Esophagus muscularis mucosa (tissue), 4 donors: ENCODE data around the gene HARBI1. TPM values are rescaled to one million over a fixed set of nuclear protein-coding genes. Genes with fewer than 3 reads are reported as not detected.
"Not testable (repeated sequence)": the region's sequence is repeated elsewhere in the genome, so short reads cannot be mapped to it uniquely, and the experiment has no call there.

Experiments used
- DNase-seq: peaks from one replicate; pipeline ENCODE4 v3.0.0-alpha.2; 2017; ENCODE audit errors: extremely low spot score
- H3K27ac ChIP-seq, 4 donors: fragments of 200-600 bp; sonication (generic); replicated peaks in 1 of 4; 1 replicate in 3 of 4; 2 replicates in 1 of 4; pipeline ENCODE4 v1.5.1; 2016 to 2019; ENCODE audit warnings: mild to moderate bottlenecking in 1 of 4
- H3K27me3 ChIP-seq, 4 donors: fragments of 200-600 bp; sonication (generic); one replicate each; pipeline versions ENCODE4 v1.5.1 to v1.6.0; 2016 to 2019
- H3K36me3 ChIP-seq, 4 donors: fragments of 200-600 bp; sonication (generic); one replicate each; pipeline ENCODE4 v1.5.1; 2016 to 2019
- H3K4me1 ChIP-seq, 4 donors: fragments of 200-600 bp; sonication (generic); one replicate each; pipeline ENCODE4 v1.5.1; 2016 to 2019
- H3K4me3 ChIP-seq, 4 donors: fragments of 200-600 bp; sonication (generic); 1 replicate in 2 of 4; 2 replicates in 2 of 4; pipeline ENCODE4 v1.5.1; 2016 to 2019; ENCODE audit warnings: mild to moderate bottlenecking in 4 of 4, moderate library complexity in 1 of 4
- H3K9me3 ChIP-seq, 4 donors: fragments of 200-600 bp; sonication (generic); 1 replicate in 3 of 4; 2 replicates in 1 of 4; pipeline ENCODE4 v1.5.1; 2016 to 2019
- CTCF ChIP-seq, 3 experiments: fragments of 200-600 bp in 2 of 3; fragments of 450-650 bp in 1 of 3; sonication (generic) in 2 of 3; IDR thresholded peaks; one replicate each; pipeline ENCODE4 v1.5.1; 2017 to 2019; ENCODE audit warnings: antibody characterized with exemption in 3 of 3, mild to moderate bottlenecking in 2 of 3, moderate library complexity in 1 of 3
- EP300 ChIP-seq: sonication (generic); formaldehyde crosslinking; IDR thresholded peaks from one replicate; pipeline ENCODE4 v1.6.1; 2017; ENCODE audit warnings: antibody characterized with exemption
- POLR2A ChIP-seq: fragments of 450-650 bp; IDR thresholded peaks from one replicate; pipeline ENCODE4 v1.6.1; 2017; ENCODE audit warnings: antibody characterized with exemption, moderate library complexity, mild to moderate bottlenecking, low read depth
- POLR2AphosphoS5 ChIP-seq, 2 donors: sonication (generic); formaldehyde crosslinking; IDR thresholded peaks; one replicate each; pipeline ENCODE4 v1.6.1; 2017; ENCODE audit warnings: antibody characterized with exemption in 2 of 2
- WGBS: methylation state at CpG from one replicate; pipeline ENCODE4 v1.1.5; 2018; 5-methylcytosine and 5-hydroxymethylcytosine counted together
- intact Hi-C: fragments of 100-400 bp; cut with DNase I; formaldehyde crosslinking; loops from one replicate; pipeline ENCODE4 v1.15.1; 2023
- total RNA-seq, 4 donors: library from RNA; depleted of rRNA; stranded (reverse); fragments of >200 nt; gene quantifications; one replicate each; pipeline versions ENCODE4 v1.1.0 to v1.2.1, GENCODE V29; 2016

Gene HARBI1
- total RNA-seq, 4 donors from 2014 or later: 2.5 to 3.3 (median 3.0) TPM

GRCh38 chr11:46593550-46594373, 23.3 kb downstream of the HARBI1 start, which contains the start of gene AMBRA1:
TSS of gene AMBRA1 (minus strand) at chr11:46594023. CDS start at chr11:46548380, 45,643 bp downstream.
- H3K36me3 ChIP-seq: no peaks in the 10 kb centered on the region
- H3K9me3 ChIP-seq: no peaks in the 10 kb centered on the region
- H3K27ac ChIP-seq: peak within 1 kb of the TSS; percentile 77 to 85 (median 83)
- DNase-seq: peak; percentile 95
- peak in 1 of 3 experiments; percentile 24 for TF ChIP-seq CTCF (IDR thresholded peaks at IDR 0.05)
- TF ChIP-seq EP300: no peak
- TF ChIP-seq POLR2A: no peak
- TF ChIP-seq POLR2AphosphoS5 (IDR thresholded peaks at IDR 0.05): peak; percentile 80 to 84
- intact Hi-C loops: no loop called here
- H3K27me3 ChIP-seq: no peaks in the 10 kb centered on the region
- H3K4me1 ChIP-seq: peaks cover 34 to 50% (median 47%) of the 10 kb centered on the region in 4 donors
- H3K4me3 ChIP-seq: peak within 1 kb of the TSS; percentile 73 to 96 (median 88)
- WGBS: 2% methylated on average over 44 of the region's 54 CpGs

- Histone ChIP-seq H3K4me3 (no peak overlapping the region), H3K9me3 (no peaks in the 10 kb centered on the region), H3K27me3 (no peaks in the 10 kb centered on the region), H3K4me1 (peaks cover 34 to 61% (median 57%) of the 10 kb centered on the region in 4 donors), H3K27ac (peak overlapping the region in 1 of 4 donors; percentile 10), H3K36me3 (no peaks in the 10 kb centered on the region)
- TF ChIP-seq POLR2A (no peak), CTCF (IDR thresholded peaks at IDR 0.05) (no peak), EP300 (no peak), POLR2AphosphoS5 (IDR thresholded peaks at IDR 0.05) (no peak)
- DNase-seq: no peak
- 63% methylated on average over 11 of the region's 11 CpGs for WGBS
- intact Hi-C loops: no loop called here
Measured at GRCh38 chr11:46590740-46591605, 26.1 kb downstream of the HARBI1 start.

- no peak for TF ChIP-seq POLR2A
- no peak for TF ChIP-seq CTCF (IDR thresholded peaks at IDR 0.05)
- no peak for TF ChIP-seq EP300
- no peak for TF ChIP-seq POLR2AphosphoS5 (IDR thresholded peaks at IDR 0.05)
- intact Hi-C loops: no loop called here
Measured at GRCh38 chr11:46588915-46589314, 28.1 kb downstream of the HARBI1 start.

GRCh38 chr11:46588131-46588530, 28.9 kb downstream of the HARBI1 start:
- no peak for TF ChIP-seq POLR2AphosphoS5 (IDR thresholded peaks at IDR 0.05)
- Histone ChIP-seq H3K9me3 (no peaks in the 10 kb centered on the region), H3K27ac (no peak overlapping the region), H3K36me3 (no peaks in the 10 kb centered on the region), H3K4me3 (no peak overlapping the region), H3K4me1 (peaks cover 34 to 53% (median 50%) of the 10 kb centered on the region in 4 donors), H3K27me3 (no peaks in the 10 kb centered on the region)
- 80% methylated on average over 5 of the region's 5 CpGs for WGBS
- no peak for DNase-seq
- intact Hi-C loops: no loop called here

More at GRCh38 chr11:46588915-46589314, 28.1 kb downstream of the HARBI1 start:
- no peaks in the 10 kb centered on the region for H3K36me3 ChIP-seq
- H3K27me3 ChIP-seq: no peaks in the 10 kb centered on the region
- H3K4me1 ChIP-seq: peaks cover 34 to 53% (median 51%) of the 10 kb centered on the region in 4 donors
- no peak for DNase-seq
- H3K27ac ChIP-seq: no peak overlapping the region
- H3K9me3 ChIP-seq: no peaks in the 10 kb centered on the region
- no peak overlapping the region for H3K4me3 ChIP-seq

- H3K4me1 ChIP-seq: peaks cover 0 to 14% (median 8%) of the 10 kb centered on the region in 4 donors
- DNase-seq, H3K4me3 ChIP-seq, H3K9me3 ChIP-seq, H3K27me3 ChIP-seq, H3K36me3 ChIP-seq, H3K27ac ChIP-seq, intact Hi-C loops: not testable (repeated sequence)
- 91% methylated on average over 1 of the region's 1 CpG for WGBS
Measured at GRCh38 chr11:46583513-46583912, 33.5 kb downstream of the HARBI1 start.
